OCI-LY1 (cell line): Measurements from ENCODE around the gene CDC42EP4.

Experiments
- H2AFZ ChIP-seq: fragments of 200-600 bp; sonication (generic), shearing (Covaris generic); 2 replicates; pipeline ENCODE4 v1.6.0; 2014; ENCODE audit warnings: antibody characterized with exemption, mild to moderate bottlenecking, low read length
- H3F3A ChIP-seq: fragments of 200-600 bp; sonication (generic), shearing (Covaris generic); 2 replicates; pipeline ENCODE4 v1.6.0; 2014; ENCODE audit warnings: mild to moderate bottlenecking, antibody characterized with exemption, low read length, moderate library complexity; ENCODE audit not compliant: insufficient read depth
- H3K27ac ChIP-seq: fragments of 200-600 bp; sonication (generic); 2 replicates; pipeline ENCODE4 v1.5.1; 2014; ENCODE audit warnings: low read length, mixed run types, mild to moderate bottlenecking, low read depth; ENCODE audit not compliant: poor library complexity, severe bottlenecking
- H3K27me3 ChIP-seq: fragments of 200-600 bp; sonication (generic); 2 replicates; pipeline ENCODE4 v1.6.0; 2014; ENCODE audit warnings: antibody characterized with exemption, mild to moderate bottlenecking, low read length, moderate library complexity; ENCODE audit not compliant: insufficient read depth
- H3K36me3 ChIP-seq: fragments of 200-600 bp; sonication (generic); 2 replicates; pipeline ENCODE4 v1.6.1; 2014; ENCODE audit warnings: mild to moderate bottlenecking, antibody characterized with exemption, low read length, moderate library complexity, mixed read lengths; ENCODE audit not compliant: insufficient read depth
- H3K4me1 ChIP-seq: fragments of 200-600 bp; sonication (generic); 2 replicates; pipeline ENCODE4 v1.5.1; 2014; ENCODE audit warnings: mild to moderate bottlenecking, low read length, moderate library complexity; ENCODE audit not compliant: insufficient read depth, severe bottlenecking
- H3K4me2 ChIP-seq: fragments of 200-600 bp; sonication (generic), shearing (Covaris generic); 2 replicates; pipeline ENCODE4 v1.6.1; 2014; ENCODE audit warnings: low read length
- H3K4me3 ChIP-seq: fragments of 200-600 bp; sonication (generic); 2 replicates; pipeline ENCODE4 v1.5.1; 2014; ENCODE audit warnings: low read length, low read depth, mild to moderate bottlenecking, mixed read lengths; ENCODE audit not compliant: poor library complexity, severe bottlenecking
- H3K79me2 ChIP-seq: fragments of 200-600 bp; shearing (Covaris generic); 2 replicates; pipeline ENCODE4 v1.6.1; 2016; ENCODE audit warnings: mixed run types, low read length, mixed read lengths; ENCODE audit not compliant: insufficient read depth
- H3K9ac ChIP-seq: fragments of 200-600 bp; sonication (generic), shearing (Covaris generic); 2 replicates; pipeline ENCODE4 v1.6.1; 2014; ENCODE audit warnings: mild to moderate bottlenecking, low read length, mixed read lengths
- H3K9me2 ChIP-seq: fragments of 200-600 bp; sonication (generic), shearing (Covaris generic); 2 replicates; pipeline ENCODE4 v1.6.1; 2014; ENCODE audit warnings: low read depth, mild to moderate bottlenecking, low read length, mixed read lengths
- H3K9me3 ChIP-seq: fragments of 200-600 bp; shearing (Covaris generic); 2 replicates; pipeline ENCODE4 v1.6.1; 2014; ENCODE audit warnings: low read length, mixed read lengths
- H4K20me1 ChIP-seq: fragments of 200-600 bp; sonication (generic), shearing (Covaris generic); 2 replicates; pipeline ENCODE4 v1.6.0; 2016; ENCODE audit warnings: mild to moderate bottlenecking, low read length; ENCODE audit not compliant: insufficient read depth
- EZH2 ChIP-seq: fragments of 200-600 bp; sonication (generic), shearing (Covaris generic); IDR thresholded peaks from 2 replicates; pipeline ENCODE4 v1.8.0; 2017; ENCODE audit warnings: borderline replicate concordance, mixed run types, mild to moderate bottlenecking, antibody characterized with exemption, low read length, moderate library complexity, mixed read lengths
- TF ChIP-seq, protein P1 (sequence below): fragments of 200-600 bp; sonication (generic), shearing (Covaris generic); IDR thresholded peaks from 2 replicates; pipeline ENCODE4 v1.5.1; 2017; ENCODE audit warnings: mild to moderate bottlenecking, antibody characterized with exemption, low read length, moderate library complexity, mixed read lengths

Gene CDC42EP4

DNA sequence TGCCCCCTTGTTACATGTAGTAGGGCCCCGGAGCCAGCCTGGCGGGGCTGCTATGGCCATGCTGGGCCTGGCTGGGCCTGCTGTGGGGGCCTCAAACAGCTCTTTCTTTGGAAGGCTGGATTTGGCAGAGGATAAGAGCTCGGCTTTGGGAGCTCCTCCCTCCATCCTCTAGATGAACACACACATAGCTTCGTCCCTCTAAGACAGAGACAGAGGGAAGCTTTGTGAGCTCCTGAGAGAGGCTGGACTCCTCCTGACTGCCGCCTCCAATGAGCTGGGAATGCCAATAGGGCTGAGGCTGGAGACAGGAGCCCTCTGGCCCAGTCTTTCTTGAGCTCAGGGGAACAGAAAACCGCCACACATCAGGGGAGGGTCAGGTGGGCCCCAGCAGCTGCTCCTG lies 37.3 kb upstream of the CDC42EP4 start:
- no peak overlapping the region for H3K4me3 ChIP-seq
- no peak overlapping the region for H3K4me2 ChIP-seq
- H3K9me3 ChIP-seq = no peaks in the 10 kb centered on the region
- H3K9me2 ChIP-seq = no peaks in the 10 kb centered on the region
- no peak overlapping the region for H3K9ac ChIP-seq
- no peaks in the 10 kb centered on the region for H4K20me1 ChIP-seq
- no peak overlapping the region for H2AFZ ChIP-seq
- H3K27ac ChIP-seq = no peak overlapping the region
- H3K27me3 ChIP-seq = 0 out of 2 replicates have a peak, but pooled peaks cover 7% of the 10 kb centered on the region
- TF ChIP-seq, protein P1, sequence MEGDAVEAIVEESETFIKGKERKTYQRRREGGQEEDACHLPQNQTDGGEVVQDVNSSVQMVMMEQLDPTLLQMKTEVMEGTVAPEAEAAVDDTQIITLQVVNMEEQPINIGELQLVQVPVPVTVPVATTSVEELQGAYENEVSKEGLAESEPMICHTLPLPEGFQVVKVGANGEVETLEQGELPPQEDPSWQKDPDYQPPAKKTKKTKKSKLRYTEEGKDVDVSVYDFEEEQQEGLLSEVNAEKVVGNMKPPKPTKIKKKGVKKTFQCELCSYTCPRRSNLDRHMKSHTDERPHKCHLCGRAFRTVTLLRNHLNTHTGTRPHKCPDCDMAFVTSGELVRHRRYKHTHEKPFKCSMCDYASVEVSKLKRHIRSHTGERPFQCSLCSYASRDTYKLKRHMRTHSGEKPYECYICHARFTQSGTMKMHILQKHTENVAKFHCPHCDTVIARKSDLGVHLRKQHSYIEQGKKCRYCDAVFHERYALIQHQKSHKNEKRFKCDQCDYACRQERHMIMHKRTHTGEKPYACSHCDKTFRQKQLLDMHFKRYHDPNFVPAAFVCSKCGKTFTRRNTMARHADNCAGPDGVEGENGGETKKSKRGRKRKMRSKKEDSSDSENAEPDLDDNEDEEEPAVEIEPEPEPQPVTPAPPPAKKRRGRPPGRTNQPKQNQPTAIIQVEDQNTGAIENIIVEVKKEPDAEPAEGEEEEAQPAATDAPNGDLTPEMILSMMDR = no peak
- TF ChIP-seq EZH2 = no peak
- H3K36me3 ChIP-seq = no peaks in the 10 kb centered on the region
- no peaks in the 10 kb centered on the region for H3F3A ChIP-seq
- no peaks in the 10 kb centered on the region for H3K4me1 ChIP-seq
- no peaks in the 10 kb centered on the region for H3K79me2 ChIP-seq

DNA sequence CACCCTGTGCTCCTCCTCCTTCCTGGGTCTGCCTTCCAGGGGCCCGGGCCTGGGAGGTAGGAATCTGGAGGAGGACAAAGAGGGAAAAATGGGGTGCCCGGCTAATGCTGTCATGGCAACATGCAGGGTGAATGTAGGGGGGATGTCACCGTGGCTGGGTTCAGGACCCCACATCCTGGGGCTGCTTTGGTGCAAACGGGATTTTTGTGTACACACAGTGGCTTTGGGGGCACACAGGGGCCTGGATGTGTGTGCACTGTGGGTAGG lies 37.0 kb upstream of the CDC42EP4 start:
- H3K4me2 ChIP-seq = no peak overlapping the region
- no peak overlapping the region for H3K4me3 ChIP-seq
- TF ChIP-seq EZH2 = no peak
- TF ChIP-seq, protein P1 = no peak
- no peaks in the 10 kb centered on the region for H3K9me2 ChIP-seq
- no peaks in the 10 kb centered on the region for H3K36me3 ChIP-seq
- H3K27me3 ChIP-seq = 0 out of 2 replicates have a peak, but pooled peaks cover 7% of the 10 kb centered on the region
- no peak overlapping the region for H3K9ac ChIP-seq
- no peaks in the 10 kb centered on the region for H3K4me1 ChIP-seq
- H3K79me2 ChIP-seq = no peaks in the 10 kb centered on the region
- no peaks in the 10 kb centered on the region for H3F3A ChIP-seq
- no peaks in the 10 kb centered on the region for H4K20me1 ChIP-seq
- no peak overlapping the region for H3K27ac ChIP-seq
- H3K9me3 ChIP-seq = no peaks in the 10 kb centered on the region
- H2AFZ ChIP-seq = no peak overlapping the region

DNA sequence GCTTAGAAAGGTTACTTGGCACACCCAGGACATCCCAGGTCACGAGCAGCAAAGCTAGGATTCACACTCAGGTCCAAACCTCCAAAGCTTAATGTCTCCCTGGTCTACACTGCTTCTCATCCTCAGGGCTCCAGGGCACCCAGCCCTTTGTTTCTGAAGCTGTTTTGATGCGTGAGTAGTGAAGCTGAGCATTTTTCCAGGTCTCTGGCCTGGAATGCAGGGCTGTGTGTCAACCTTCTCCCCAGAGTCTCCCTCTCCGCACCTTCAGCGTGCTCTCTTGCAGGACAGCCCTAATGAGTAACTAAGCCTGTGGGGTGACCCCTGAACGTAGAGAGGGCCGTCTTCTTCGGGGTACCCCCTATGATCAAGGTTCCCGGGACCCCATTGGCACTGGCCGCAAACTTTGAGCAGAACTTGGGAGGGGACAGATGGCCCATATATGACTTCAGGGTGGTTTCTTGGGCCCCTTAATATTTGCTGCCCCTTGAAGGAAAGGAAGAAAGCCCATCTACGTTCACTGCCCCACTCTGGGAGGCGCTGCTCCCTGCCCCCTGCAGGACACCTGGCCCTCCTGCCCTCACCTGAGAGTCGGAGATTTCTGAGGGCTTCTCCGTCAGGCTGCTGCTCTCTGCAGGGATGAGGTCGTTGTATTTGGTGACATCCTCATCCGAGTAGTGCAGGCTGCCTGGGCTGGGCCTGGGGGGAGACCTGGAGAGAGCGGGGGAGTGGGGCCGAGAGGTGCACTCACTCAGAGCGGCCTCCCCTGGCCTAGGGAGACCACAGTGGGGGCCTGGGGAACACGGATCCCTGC lies 36.4 kb upstream of the CDC42EP4 start:
- Histone ChIP-seq H2AFZ (no peak overlapping the region), H3K79me2 (no peaks in the 10 kb centered on the region), H3K27me3 (0 out of 2 replicates have a peak, but pooled peaks cover 7% of the 10 kb centered on the region), H3K9ac (no peak overlapping the region), H3K27ac (no peak overlapping the region), H3K4me3 (no peak overlapping the region), H3K4me2 (no peak overlapping the region), H3K36me3 (no peaks in the 10 kb centered on the region), H4K20me1 (no peaks in the 10 kb centered on the region), H3K9me3 (no peaks in the 10 kb centered on the region), H3K9me2 (no peaks in the 10 kb centered on the region), H3F3A (no peaks in the 10 kb centered on the region), H3K4me1 (no peaks in the 10 kb centered on the region)
- TF ChIP-seq EZH2 = no peak
- TF ChIP-seq, protein P1 = no peak
